ENCODE measurements around the gene HSF2.

DNA sequence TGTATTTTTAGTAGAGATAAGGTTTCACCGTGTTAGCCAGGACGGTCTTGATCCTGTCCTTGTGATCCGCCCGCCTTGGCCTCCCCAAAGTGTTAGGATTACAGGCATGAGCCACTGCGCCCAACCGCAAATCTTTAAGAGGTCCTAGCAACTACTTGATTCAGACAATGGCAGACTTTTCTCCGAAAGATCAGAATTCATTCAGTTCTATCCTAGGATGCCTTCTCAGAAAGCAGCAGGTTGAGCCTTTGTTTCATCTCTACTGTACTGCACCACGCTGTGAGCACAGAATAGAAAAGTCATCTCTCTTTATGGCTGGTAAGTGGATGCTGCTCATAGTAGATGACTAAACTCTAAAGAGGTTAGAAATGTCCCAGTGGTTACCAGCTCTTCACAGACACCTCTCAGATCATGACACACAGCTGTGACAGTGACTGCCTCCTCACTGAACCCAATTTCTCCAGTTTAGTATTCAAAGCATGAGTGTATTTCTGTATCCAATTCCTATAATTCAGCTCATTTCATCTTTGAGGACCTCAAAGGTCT, 6.0 kb upstream of the HSF2 start:
- TF ChIP-seq, protein P1, sequence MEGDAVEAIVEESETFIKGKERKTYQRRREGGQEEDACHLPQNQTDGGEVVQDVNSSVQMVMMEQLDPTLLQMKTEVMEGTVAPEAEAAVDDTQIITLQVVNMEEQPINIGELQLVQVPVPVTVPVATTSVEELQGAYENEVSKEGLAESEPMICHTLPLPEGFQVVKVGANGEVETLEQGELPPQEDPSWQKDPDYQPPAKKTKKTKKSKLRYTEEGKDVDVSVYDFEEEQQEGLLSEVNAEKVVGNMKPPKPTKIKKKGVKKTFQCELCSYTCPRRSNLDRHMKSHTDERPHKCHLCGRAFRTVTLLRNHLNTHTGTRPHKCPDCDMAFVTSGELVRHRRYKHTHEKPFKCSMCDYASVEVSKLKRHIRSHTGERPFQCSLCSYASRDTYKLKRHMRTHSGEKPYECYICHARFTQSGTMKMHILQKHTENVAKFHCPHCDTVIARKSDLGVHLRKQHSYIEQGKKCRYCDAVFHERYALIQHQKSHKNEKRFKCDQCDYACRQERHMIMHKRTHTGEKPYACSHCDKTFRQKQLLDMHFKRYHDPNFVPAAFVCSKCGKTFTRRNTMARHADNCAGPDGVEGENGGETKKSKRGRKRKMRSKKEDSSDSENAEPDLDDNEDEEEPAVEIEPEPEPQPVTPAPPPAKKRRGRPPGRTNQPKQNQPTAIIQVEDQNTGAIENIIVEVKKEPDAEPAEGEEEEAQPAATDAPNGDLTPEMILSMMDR (IDR thresholded peaks at IDR 0.05), result no peak
- no peak for TF ChIP-seq POLR2A (IDR thresholded peaks at IDR 0.05)
